NCI-H526 treated with DMSO at 0.1 percent for 48 hours (cell line): ENCODE data around the gene COL18A1.

ENCODE experiments used
- DNase-seq: peaks from one replicate; lab custom pipeline; 2025; lab: John Stamatoyannopoulos, UW

COL18A1 gene

DNA sequence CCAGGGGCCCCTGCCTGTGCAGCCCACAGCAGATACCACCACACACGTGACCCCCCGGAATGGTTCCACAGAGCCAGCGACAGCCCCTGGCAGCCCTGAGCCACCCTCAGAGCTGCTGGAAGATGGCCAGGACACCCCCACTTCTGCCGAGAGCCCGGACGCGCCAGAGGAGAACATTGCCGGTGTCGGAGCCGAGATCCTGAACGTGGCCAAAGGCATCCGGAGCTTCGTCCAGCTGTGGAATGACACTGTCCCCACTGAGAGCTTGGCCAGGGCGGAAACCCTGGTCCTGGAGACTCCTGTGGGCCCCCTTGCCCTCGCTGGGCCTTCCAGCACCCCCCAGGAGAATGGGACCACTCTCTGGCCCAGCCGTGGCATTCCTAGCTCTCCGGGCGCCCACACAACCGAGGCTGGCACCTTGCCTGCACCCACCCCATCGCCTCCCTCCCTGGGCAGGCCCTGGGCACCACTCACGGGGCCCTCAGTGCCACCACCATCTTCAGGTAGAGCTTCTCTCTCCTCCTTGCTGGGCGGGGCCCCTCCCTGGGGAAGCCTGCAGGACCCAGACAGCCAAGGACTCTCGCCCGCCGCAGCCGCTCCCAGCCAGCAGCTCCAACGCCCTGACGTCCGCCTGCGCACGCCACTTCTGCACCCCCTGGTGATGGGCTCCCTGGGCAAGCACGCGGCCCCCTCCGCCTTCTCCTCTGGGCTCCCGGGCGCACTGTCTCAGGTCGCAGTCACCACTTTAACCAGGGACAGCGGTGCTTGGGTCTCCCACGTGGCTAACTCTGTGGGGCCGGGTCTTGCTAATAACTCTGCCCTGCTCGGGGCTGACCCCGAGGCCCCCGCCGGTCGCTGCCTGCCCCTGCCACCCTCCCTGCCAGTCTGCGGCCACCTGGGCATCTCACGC lies 51.0 kb downstream of the COL18A1 start:
- no peak for DNase-seq

DNA sequence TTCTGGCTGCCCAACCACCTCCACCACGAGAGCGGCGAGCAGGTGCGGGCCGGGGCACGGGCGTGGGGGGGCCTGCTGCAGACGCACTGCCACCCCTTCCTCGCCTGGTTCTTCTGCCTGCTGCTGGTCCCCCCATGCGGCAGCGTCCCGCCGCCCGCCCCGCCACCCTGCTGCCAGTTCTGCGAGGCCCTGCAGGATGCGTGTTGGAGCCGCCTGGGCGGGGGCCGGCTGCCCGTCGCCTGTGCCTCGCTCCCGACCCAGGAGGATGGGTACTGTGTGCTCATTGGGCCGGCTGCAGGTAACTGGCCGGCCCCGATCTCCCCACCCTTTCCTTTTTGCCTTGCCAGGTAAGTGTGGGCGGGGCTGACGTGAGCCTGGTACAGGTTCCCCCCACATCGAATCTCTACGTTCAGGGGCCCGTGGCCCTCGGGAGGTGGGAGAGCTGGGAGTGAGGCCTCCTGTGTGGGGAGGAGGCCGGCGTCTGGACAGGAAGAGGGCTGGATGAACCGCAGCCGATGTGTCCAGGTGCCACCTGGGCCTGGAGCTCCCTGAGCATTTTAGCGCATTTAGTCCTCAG lies 51.7 kb downstream of the COL18A1 start:
- no peak for DNase-seq

DNA sequence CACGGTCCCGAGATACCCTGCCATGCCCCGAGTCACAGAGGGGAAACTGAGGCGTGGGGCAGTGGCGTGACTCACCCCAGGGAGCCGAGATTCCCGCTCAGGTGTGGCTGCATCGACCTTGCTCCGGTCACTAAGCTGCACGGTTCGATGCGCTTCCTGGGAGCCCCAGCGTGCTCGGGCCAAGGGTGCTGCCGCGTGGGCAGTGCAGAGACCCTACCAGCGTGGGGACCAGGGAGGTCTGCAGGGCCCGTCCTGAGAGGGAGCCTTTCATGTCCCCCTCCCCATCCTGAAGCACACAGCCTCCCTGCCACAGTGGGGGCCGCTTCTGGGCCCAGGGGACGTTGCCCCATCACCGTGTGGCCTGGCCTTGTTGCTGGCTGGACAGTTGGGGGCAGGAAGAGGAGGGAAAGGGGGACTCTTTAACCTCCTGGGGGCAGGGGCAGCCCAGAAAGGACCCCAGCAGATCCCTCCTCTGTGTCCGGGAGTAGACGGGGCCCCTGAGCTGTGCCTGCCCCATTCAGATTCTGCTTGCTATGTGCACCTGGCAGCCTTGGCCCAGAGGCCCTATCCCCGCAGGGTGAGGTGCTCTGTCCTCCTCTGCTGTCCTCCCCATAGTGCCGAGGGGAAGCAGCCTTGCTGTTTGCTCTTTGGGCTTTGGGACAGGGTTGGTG lies 52.3 kb downstream of the COL18A1 start:
- no peak for DNase-seq

DNA sequence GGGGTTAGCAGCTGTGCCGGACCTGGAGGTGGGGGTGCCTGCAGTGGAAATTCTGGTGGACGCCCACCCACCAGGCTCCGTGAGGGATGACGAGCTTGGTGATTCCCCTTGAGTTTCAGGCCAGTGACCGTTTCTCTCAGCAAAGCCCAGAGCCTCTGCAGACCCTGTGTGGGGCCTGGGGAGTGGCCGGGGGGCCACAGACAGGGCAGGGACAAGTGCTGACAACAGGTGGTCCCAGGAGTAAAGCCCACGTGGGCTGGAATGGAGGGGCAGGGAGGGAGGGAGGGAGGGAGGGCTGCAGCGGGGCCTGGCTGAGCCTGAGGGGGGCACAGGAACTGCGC lies 52.8 kb downstream of the COL18A1 start:
- no peak for DNase-seq

DNA sequence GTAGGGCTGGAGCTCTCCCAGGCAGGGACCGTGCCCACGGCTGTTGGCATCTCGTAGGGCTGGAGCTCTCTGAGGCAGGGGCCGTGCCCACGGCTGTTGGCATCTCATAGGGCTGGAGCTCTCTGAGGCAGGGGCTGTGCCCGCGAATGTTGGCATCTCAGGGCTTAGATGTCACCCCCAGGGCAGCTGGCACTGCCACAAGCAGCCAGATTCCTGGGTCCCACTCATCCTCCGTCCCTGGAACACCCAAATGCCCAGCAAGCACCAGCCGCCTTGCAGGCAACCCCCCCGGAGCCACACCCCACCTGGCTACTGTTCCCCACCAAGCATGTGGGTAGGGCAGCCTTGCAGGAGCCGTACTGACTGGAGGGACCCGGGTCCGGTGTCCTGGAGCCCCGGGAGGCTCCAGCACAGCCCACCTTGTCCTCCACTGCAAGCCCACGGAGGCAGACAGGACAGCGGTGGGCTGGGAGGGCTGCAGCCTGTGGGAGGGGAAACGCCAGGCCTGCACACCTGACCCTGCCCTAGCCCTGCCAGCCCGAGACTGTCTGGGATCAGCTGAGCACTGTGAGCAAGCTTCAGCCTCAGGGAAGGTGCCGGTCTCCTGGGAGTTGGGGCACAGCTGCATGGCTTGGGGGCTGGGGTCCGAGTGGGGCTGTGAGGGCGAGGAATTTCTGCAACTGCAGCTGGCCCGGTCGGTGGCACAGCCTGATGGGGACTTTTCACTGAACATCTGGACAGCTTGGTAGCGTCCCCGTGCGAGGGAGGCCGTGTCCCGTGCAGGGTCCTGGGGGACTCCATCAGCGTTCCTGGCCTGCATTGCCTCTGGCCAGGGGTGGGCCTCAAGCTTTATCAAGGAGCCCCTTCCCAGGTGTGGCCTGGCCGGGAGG lies 53.6 kb downstream of the COL18A1 start:
- DNase-seq = no peak

DNA sequence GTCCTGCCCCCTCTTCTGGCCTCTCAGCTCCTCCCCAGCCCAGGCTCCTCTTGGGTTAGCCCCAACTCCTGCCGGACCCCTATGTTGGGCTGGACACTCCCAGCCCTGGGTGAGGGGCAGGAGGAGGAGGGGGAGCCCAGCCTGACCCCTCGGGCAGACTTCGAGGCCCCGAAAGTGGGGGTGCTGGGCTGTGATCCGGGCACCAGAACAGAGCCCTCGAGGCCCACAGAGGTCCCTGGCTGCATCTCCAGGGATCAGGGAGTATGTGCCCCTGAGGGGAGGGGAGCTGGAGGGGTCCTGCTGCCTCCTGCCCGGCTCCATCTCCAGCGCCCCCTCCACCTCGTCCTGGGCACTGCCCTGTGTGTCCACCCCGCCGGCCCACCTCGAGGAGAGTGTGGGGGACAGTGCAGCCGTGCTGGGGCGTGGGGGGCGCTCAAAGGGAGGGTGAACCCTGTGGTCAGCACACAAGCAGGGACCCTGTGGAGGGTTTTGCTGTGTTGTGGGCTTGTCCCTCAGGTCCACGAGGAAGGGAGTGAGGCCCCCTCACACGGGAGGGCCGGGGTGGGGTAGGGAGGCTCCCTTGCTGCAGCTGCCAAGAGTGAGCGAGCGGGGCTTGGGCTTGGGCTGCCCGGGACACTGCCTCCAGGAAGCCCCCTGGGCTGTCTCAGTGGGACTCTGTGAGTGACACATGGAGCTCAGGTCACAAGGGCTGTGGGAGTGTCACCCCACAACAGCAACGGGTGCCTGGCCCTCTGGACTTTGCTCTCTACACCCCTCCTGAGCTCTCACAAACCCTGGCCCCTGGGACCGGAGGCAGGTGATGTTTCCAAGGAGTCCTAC lies 54.4 kb downstream of the COL18A1 start:
- no peak for DNase-seq

DNA sequence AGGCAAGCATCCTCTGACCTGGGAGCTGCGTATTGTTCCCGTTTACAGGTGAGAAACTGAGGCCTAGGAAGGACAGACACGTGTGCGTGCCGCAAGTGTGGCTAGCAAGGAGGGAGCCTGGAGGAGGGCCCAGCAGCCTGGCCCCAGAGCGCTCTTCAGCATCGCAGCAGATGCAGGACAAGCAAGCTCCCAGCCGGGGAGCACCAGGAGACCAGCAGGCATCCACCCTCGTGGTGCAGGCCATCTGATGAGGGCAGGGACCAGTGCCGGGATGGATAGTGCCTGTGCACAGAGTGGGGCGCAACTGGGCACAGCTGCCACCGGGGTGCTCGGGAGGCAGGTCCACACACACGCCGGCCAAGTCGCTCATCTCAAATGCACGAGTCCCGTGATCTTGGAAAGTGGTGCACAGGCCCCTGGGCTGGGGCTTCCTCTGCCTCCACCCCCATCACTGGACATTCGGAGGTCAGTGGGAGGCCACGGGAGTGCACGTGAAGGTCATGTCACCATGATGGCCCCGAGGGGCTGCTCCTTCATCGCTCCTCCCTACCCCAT lies 55.1 kb downstream of the COL18A1 start:
- no peak for DNase-seq

DNA sequence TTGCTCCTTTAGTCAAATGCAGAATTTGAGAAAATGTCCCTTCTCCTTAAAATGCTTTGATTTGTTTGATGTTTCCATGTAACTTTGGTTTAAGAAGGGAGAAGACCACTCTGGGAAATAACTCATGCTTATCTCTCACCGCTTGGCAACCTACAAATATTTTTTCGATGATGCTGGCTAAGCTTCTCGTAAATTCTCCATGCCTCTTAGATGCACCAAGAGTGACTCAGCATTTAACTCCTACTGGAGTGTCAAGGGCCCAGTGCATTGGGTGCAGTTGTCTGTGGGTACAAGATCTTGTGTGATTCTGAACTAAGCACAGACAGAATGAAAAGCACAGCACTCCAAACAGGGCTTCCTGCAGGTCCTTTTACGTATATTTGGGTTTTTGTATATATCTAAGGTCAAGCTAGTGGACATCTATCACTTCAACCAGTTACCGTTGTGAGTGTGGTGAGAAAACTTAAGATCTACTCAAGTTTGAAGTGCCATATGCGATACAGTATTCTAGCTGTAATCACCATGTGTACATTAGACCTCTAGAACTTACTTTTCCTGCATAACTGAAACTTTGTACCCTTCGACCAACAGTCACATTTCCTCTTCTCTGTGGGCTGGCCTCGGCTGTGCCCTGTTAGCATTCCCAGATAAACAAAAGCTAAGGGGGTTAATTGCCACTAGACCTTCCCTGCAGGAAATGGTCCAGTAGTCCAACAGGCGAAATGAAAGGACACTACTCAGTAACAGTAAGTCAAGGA lies 55.8 kb downstream of the COL18A1 start:
- no peak for DNase-seq

DNA sequence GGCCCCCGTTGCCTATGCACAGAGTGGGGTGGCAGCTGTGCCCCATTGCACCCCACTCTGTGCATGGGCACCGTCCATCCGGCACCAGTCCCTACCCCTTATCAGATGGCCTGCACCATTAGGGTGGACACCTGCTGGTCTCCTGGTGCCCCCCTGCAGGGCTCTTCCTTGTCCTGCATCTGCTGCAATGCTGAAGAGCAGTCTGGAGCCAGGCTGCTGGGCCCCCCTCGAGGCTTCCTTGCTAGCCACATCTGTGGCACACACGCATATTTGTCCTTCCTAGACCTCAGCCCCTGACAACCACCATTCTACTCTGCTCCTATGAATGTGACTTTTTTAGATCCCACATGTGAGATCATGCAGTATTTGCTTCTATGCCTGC lies 56.4 kb downstream of the COL18A1 start:
- DNase-seq = no peak

DNA sequence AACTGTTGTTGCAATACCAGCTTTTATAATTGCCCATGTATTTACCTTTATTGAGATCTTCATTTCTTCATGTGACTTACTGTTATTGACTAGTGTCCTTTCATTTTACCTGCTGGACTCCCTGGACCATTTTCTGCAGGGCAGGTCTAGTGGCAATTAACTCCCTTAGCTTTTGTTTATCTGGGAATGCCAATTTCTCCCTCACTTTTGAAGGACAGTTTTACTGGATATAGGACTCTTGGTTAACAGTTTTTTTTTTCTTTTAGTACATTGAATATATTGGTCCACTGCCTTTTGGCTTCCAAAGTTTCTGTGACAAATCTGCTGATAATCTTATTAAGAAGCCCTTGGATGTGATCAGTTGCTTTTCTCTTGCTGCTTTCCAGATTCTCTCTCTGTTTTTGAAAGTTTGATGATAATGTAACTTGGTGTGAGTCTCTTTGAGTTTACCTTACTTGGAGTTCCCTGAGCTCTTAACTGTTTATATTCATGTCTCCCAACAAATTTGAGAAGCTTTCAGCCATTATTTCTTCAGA lies 56.9 kb downstream of the COL18A1 start:
- DNase-seq = no peak

DNA sequence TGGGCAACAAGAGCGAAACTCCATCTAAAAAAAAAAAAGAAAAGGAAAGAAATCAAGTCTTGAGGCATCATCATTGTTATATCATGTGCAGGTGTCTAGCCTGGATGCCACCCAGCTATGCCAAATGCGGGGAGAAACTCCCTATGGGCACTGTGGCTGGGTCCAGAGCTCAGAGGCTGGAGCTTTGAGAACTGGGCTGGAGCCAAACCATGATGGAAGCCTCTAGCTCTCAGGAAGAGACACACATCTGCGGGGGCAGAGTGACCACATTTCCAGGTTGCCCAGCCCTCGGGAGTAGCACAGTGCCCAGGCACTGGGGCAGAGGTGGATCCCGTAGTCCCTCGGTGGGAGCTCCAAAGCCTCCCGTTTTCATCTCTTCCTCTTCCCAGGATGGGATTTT lies 58.9 kb downstream of the COL18A1 start:
- no peak for DNase-seq

DNA sequence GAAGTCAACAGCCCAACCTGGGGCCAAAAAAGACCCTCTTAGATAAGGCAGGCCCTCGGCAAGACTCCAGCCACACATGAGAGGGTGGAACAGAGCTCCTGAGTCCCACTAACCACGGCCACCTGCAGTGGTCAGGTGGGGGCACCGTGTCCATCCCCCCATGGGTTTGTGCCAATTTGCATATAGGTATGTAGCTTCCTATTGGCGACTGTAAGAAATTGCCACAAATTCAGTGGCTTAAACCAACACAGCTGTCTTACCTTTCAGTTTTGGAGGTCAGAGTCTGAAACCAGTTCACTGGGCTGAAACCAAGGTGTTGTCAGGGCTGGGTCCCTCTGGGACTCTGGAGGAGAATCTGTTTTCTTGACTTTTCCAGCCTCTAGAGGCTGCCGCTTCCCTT lies 59.3 kb downstream of the COL18A1 start:
- DNase-seq = no peak

DNA sequence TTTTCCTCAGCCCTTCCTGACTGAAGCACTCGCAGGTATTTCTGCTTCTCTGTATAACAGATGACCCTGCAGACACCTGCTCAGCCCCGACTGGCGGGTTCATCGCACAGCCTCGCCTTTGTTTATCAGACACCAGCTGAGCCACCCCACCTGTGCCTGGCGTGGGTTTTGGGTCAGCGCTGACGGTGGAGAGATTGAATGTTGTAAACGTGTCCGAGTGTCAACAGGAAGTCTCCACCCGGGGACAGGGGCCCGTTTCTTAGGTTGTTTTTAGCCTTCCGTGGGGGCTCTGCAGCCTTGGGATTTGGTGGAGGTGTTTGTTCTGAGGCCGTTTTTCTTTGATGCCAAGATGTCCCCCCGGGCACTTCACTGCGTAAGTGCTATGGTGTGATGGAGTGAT lies 60.1 kb downstream of the COL18A1 start:
- DNase-seq = no peak

DNA sequence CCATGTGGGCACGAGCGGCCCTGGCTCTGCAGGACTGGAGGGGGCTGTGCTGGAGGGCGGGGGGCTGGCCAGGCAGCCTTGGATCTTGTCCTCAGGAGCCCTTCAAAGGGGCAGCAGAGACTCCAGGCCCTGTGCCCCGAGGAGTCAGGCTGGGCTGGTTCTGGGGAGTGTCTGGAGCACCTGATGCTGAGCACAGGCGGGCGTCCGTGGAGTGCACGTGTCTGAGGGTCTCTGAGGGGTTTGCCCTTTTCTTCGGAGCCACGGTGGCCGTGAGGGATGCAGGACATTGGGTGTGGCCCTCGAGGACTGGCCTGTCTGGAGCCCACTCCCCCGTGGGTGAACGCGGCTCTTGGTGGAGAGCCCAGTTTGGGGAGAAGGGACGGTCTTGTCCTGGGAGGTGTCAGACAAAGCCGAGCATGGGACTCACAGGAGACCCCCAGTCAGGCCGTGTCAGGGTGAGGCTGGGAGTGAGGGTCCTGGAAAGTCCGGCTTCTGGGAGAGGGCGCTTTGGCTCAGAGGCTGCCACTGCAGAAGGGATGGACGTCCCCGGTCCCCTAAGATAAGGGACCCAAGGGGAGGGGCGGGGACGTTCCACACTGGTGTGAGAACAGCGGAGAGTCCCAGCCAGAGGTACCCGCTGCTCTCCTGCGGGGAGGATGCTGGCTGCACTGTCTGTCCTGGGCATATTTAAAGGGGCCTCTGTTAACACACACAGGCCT lies 60.8 kb downstream of the COL18A1 start:
- no peak for DNase-seq

DNA sequence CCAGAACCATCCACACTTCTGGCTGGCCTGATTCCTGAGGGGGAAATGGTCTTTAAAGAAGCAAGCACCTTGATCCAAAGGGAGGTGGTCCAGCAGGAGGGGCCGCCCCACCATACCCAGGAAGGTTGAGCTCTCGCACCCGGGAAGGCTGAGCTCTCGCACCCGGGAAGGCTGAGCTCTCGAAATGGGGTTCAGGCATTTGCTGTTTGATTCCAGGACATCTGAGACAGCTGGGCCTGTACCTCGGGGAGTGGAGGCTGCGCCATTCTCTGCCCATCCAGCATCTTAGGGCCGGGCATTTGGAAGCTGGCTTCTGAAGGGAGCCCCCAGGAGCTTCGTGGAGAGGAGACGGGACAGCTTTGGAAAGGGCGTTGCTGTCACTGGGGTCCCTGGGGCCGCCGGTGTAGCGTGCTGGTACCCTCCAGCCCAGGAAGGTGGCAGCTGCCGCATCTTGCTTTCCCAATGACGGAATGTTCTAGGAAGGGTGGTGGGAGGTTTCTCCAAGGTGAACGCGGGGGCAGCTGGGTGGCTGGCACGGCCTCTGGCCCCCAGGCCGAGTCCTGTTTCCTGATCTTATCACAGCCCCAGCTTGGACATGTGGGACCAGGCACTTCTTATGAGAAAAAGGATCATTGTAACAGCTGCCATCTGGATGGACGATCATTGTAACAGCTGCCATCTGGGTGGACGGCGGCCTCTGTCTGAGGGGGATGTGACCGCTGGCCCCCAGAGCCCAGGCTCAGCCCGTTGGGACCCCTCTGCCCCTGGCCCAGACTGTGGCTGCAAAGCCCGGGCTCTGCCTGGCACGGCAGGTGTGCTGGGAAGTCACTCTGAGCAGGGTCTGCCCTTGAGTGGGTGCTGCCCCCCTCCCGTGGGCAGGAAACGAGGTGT lies 61.6 kb downstream of the COL18A1 start:
- DNase-seq = no peak

DNA sequence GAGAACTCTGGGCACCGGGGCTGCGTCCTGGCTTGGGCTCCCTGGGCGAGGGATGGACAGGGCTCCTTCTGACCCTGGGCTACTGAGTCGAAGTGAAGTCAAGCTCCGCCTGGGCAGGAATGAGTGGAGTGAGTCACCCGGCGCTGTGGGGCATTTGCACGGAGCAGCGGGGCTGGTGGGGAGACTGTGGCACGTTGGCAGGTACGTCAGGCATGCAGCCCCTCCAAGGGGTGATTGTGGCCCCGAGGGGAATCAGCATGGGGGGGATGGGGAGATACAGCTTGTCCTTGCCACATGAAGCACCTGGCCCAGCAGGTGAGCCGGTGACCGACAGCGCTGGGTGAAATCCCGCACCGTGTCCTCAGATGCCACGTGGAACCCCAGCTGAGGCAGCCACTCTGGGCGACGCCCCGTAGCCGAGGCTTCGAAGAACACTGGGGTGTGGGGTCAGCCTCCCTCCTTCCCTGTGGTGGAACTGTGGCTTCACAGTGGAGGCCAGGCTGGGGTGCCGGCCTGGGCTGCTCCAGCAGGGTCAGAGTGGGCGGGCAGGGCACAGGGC lies 62.3 kb downstream of the COL18A1 start:
- DNase-seq = no peak

DNA sequence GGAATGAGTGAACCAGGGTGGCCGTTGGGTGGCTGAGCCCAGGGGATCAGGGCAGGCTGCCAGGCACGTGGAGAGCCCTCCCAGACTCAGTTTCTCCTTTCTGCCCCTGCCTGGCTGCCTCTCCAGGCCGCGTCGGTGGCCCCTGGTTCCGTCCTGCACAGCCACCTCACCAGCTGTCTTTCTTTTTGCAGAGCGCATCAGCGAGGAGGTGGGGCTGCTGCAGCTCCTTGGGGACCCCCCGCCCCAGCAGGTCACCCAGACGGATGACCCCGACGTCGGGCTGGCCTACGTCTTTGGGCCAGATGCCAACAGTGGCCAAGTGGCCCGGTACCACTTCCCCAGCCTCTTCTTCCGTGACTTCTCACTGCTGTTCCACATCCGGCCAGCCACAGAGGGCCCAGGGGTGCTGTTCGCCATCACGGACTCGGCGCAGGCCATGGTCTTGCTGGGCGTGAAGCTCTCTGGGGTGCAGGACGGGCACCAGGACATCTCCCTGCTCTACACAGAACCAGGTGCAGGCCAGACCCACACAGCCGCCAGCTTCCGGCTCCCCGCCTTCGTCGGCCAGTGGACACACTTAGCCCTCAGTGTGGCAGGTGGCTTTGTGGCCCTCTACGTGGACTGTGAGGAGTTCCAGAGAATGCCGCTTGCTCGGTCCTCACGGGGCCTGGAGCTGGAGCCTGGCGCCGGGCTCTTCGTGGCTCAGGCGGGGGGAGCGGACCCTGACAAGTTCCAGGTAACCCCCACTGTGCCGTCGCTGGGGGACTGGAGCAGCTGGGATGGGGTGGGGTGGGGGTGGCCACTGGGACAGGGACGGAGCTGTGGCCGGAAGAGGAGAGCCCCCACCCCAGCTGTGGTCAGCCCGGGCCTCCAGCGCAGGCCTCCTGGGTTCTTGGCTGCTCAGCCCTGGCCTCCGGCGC lies 63.3 kb downstream of the COL18A1 start:
- DNase-seq = no peak
